DOHH2 (cell line): ENCODE results near the gene PAOX.

Experiments
- EZH2phosphoT487 ChIP-seq: fragments of 200-600 bp; sonication (generic); IDR thresholded peaks from 2 replicates; pipeline ENCODE4 v1.6.1; 2017; ENCODE audit warnings: borderline replicate concordance, mild to moderate bottlenecking, antibody characterized with exemption, low read length, moderate library complexity, mixed read lengths
- TF ChIP-seq, protein P1 (sequence below): fragments of 200-600 bp; sonication (generic); IDR thresholded peaks from one replicate; pipeline ENCODE4 v1.5.1; 2014; ENCODE audit warnings: antibody characterized with exemption, mild to moderate bottlenecking, low read depth, low read length; ENCODE audit not compliant: poor library complexity, severe bottlenecking

DNA sequence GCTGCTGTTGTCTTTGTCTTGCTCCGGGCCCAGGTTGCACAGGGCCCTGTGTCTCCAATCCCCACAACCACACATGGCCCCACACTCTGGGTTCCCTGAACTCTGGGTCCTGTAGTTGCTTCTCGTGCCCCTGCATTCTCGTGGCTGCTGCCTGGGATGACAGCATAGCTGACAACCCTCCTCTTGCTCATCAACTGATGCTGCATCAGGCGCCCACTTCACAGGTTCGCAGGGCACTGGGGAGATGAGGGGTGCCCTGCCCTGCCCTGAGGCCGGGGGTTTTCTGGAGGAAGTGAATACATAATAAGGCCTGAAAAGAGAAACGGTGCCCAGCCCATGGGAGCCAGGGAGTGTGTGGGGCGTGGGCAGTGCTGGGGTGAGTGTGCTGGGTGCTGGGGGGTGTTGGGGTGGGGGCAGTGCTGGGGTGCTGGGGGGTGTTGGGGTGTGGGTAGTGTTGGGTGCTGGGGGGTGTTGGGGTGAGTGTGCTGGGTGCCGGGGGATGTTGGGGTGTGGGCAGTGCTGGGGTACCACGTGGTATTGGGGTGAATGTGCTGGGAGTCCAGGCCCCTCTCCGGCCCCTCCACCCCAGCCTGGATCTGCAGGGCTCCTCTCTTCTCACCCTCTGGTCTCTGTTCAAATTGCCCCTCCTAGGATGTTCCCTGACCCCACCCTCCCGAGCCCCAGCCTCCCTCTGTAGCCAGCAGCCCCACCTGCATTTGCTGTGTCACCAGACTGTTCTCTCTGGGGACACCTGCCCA, 12.9 kb downstream of the PAOX start:
- TF ChIP-seq, protein P1, sequence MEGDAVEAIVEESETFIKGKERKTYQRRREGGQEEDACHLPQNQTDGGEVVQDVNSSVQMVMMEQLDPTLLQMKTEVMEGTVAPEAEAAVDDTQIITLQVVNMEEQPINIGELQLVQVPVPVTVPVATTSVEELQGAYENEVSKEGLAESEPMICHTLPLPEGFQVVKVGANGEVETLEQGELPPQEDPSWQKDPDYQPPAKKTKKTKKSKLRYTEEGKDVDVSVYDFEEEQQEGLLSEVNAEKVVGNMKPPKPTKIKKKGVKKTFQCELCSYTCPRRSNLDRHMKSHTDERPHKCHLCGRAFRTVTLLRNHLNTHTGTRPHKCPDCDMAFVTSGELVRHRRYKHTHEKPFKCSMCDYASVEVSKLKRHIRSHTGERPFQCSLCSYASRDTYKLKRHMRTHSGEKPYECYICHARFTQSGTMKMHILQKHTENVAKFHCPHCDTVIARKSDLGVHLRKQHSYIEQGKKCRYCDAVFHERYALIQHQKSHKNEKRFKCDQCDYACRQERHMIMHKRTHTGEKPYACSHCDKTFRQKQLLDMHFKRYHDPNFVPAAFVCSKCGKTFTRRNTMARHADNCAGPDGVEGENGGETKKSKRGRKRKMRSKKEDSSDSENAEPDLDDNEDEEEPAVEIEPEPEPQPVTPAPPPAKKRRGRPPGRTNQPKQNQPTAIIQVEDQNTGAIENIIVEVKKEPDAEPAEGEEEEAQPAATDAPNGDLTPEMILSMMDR, result no peak
- TF ChIP-seq EZH2phosphoT487, result no peak
